Natural killer cell (primary cell): ENCODE results near the gene MAPKAP1. TPM values are rescaled to one million over a fixed set of nuclear protein-coding genes. Genes with fewer than 3 reads are reported as not detected.

Experiments
- ATAC-seq, 3 donors: fragments of 150-1000 bp in 2 of 3; fragments of 200-7000 bp in 1 of 3; cut with Tn5 transposase; 1 replicate in 1 of 3; 2 replicates in 2 of 3; pipeline ENCODE4 v1.10.0; 2021; ENCODE audit warnings: mild to moderate bottlenecking in 2 of 3, moderate library complexity in 2 of 3
- DNase-seq, 2 donors: peaks; one replicate each; pipeline versions ENCODE4 v3.0.0 to v3.0.0-alpha.2; 2013 to 2021; ENCODE audit warnings: mixed read lengths in 1 of 2
- H3K27ac ChIP-seq: one replicate; pipeline ENCODE4 v1.5.1; 2013; ENCODE audit warnings: mild to moderate bottlenecking, low read length
- H3K27me3 ChIP-seq: one replicate; pipeline ENCODE4 v1.6.1; 2013; ENCODE audit warnings: low read length; ENCODE audit not compliant: control insufficient read depth, insufficient read depth
- H3K36me3 ChIP-seq: one replicate; pipeline ENCODE4 v1.6.1; 2013; ENCODE audit warnings: low read length; ENCODE audit not compliant: control insufficient read depth, insufficient read depth
- H3K4me1 ChIP-seq: one replicate; pipeline ENCODE4 v1.6.1; 2013; ENCODE audit warnings: low read length; ENCODE audit not compliant: control insufficient read depth, insufficient read depth
- H3K4me3 ChIP-seq: one replicate; pipeline ENCODE4 v1.5.1; 2013; ENCODE audit warnings: low read length
- H3K9me3 ChIP-seq: one replicate; pipeline ENCODE4 v1.6.1; 2013; ENCODE audit warnings: low read length; ENCODE audit not compliant: control insufficient read depth, insufficient read depth
- H3K27ac Mint-ChIP-seq, 2 donors: one replicate each; pipeline ENCODE4 v1.8.0; 2022; ENCODE audit warnings: mild to moderate bottlenecking in 2 of 2, mixed read lengths in 2 of 2, moderate library complexity in 1 of 2
- H3K27me3 Mint-ChIP-seq, 2 donors: one replicate each; pipeline ENCODE4 v1.8.0; 2022; ENCODE audit warnings: low read depth in 2 of 2, mixed read lengths in 2 of 2
- H3K36me3 Mint-ChIP-seq: one replicate; pipeline ENCODE4 v1.8.0; 2022; ENCODE audit warnings: mixed read lengths
- H3K4me1 Mint-ChIP-seq, 2 donors: one replicate each; pipeline ENCODE4 v1.8.0; 2022; ENCODE audit warnings: mixed read lengths in 2 of 2
- H3K4me3 Mint-ChIP-seq: one replicate; pipeline ENCODE4 v1.8.0; 2022; ENCODE audit warnings: mild to moderate bottlenecking, moderate library complexity, mixed read lengths
- H3K9me3 Mint-ChIP-seq, 2 donors: one replicate each; pipeline ENCODE4 v1.8.0; 2022; ENCODE audit warnings: mixed read lengths in 2 of 2
- WGBS: methylation state at CpG from one replicate; pipeline ENCODE4 v1.1.7; 2013; ENCODE audit warnings: missing lambda C conversion rate; ENCODE audit not compliant: insufficient coverage; 5-methylcytosine and 5-hydroxymethylcytosine counted together
- intact Hi-C: fragments of 100-400 bp; cut with micrococcal nuclease; formaldehyde crosslinking; loops from one replicate; pipeline ENCODE4 v1.14.2; 2022
- total RNA-seq, 4 donors: library from RNA; stranded (reverse); fragments of 120-200 nt in 1 of 4; gene quantifications; one replicate each; pipeline versions ENCODE4 v1.2.3 to v1.2.4, GENCODE V29; 2013 to 2022
- TF ChIP-seq, protein P1 (sequence below): fragments of 200-600 bp; IDR thresholded peaks from one replicate; pipeline ENCODE4 v1.8.0; 2022; ENCODE audit warnings: antibody characterized with exemption

Gene MAPKAP1
- total RNA-seq, 3 donors from 2014 or later (not counting 1 experiment from before 2014, with no cell fraction given) = 51.1 to 73.0 (median 58.8) TPM

DNA sequence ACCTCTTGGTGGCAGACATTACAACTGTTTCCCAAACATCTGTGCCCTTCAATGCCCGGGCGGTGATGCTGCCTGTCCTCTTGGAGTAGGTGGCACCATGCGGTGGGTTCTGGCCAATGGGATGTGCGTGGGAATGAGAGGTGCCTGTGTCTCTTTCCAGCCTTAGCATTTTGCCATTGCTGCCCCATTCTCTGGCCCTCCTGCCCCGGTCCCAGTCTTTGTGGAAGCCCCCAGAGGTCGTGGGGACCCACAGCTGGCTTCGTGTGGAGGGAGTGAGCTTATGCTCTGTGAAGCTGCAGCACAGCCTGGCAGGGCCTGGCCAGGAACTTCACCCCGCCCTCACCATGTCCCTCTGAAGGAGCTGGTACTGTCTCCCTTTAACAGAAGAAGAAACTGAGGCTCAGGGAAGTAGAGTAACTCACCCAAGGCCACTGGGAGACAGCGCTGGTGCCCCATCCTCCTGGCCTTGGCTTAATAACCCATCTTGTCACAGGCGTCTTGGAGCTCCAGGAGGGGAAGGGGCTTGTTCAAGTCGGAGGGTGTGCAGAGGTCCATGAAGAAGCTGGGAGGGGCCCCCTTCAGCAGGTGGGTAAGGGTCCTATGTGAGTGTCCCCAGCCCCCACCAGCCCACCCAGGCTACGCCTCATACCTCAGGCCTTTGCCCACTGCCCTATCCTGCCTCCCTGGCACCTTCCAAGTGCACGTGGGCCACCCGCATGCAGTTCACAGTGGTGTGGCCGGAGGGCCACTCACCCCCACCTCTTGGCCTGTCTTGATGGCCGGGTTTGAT, 271.8 kb downstream of the MAPKAP1 start:
- DNase-seq (no peak), ATAC-seq (no peak)
- WGBS = 92% methylated on average over 16 of the region's 16 CpGs
- Mint-ChIP-seq H3K4me1 (no peaks in the 10 kb centered on the region), H3K27ac (no peak overlapping the region), H3K4me3 (no peak overlapping the region), H3K9me3 (no peaks in the 10 kb centered on the region), H3K36me3 (no peaks in the 10 kb centered on the region), H3K27me3 (no peaks in the 10 kb centered on the region)
- intact Hi-C loops = no loop called here
- H3K27ac ChIP-seq = no peak overlapping the region
- TF ChIP-seq, protein P1, sequence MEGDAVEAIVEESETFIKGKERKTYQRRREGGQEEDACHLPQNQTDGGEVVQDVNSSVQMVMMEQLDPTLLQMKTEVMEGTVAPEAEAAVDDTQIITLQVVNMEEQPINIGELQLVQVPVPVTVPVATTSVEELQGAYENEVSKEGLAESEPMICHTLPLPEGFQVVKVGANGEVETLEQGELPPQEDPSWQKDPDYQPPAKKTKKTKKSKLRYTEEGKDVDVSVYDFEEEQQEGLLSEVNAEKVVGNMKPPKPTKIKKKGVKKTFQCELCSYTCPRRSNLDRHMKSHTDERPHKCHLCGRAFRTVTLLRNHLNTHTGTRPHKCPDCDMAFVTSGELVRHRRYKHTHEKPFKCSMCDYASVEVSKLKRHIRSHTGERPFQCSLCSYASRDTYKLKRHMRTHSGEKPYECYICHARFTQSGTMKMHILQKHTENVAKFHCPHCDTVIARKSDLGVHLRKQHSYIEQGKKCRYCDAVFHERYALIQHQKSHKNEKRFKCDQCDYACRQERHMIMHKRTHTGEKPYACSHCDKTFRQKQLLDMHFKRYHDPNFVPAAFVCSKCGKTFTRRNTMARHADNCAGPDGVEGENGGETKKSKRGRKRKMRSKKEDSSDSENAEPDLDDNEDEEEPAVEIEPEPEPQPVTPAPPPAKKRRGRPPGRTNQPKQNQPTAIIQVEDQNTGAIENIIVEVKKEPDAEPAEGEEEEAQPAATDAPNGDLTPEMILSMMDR = no peak
- no peak overlapping the region for H3K4me3 ChIP-seq
- H3K9me3 ChIP-seq = no peaks in the 10 kb centered on the region
- no peaks in the 10 kb centered on the region for H3K4me1 ChIP-seq
- H3K36me3 ChIP-seq = peaks cover 3% of the 10 kb centered on the region
- H3K27me3 ChIP-seq = no peaks in the 10 kb centered on the region

DNA sequence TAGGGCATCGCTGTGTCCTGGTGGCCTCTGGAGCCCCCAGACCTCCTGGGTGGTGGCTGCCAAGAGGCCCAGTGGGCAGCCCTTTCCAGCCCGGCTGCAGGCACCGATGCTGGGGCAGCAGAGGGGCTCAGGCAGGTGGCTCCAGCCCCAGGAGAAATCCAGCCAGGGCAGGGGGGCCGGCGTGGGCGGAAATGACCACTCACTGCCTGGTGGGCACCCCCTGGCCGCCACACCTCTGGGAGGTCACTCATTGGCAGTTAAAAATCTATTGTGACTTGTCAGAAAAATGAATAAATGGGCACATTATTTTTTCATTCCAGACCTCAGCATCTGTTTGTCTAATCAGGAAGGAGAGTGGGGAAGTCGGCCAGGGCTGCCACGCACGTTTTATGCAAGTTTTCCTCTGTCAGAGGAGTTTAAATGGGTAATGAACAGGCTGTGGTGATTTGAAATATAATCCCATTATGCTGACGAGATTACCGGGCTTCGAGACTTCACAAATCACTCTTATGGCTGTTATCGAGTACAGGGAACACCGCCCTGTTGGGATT, 273.5 kb downstream of the MAPKAP1 start:
- Histone ChIP-seq H3K27ac (no peak overlapping the region), H3K4me1 (no peaks in the 10 kb centered on the region), H3K9me3 (no peaks in the 10 kb centered on the region), H3K27me3 (no peaks in the 10 kb centered on the region), H3K36me3 (peaks cover 3% of the 10 kb centered on the region), H3K4me3 (no peak overlapping the region)
- intact Hi-C loops = no loop called here
- WGBS = 50% methylated on average over 15 of the region's 15 CpGs
- no peak overlapping the region for H3K4me3 Mint-ChIP-seq
- ATAC-seq (no peak), DNase-seq (no peak)
- H3K9me3 Mint-ChIP-seq = no peaks in the 10 kb centered on the region
- no peaks in the 10 kb centered on the region for H3K4me1 Mint-ChIP-seq
- H3K36me3 Mint-ChIP-seq = no peaks in the 10 kb centered on the region
- TF ChIP-seq, protein P1 = no peak
- H3K27ac Mint-ChIP-seq = no peak overlapping the region
- no peaks in the 10 kb centered on the region for H3K27me3 Mint-ChIP-seq

DNA sequence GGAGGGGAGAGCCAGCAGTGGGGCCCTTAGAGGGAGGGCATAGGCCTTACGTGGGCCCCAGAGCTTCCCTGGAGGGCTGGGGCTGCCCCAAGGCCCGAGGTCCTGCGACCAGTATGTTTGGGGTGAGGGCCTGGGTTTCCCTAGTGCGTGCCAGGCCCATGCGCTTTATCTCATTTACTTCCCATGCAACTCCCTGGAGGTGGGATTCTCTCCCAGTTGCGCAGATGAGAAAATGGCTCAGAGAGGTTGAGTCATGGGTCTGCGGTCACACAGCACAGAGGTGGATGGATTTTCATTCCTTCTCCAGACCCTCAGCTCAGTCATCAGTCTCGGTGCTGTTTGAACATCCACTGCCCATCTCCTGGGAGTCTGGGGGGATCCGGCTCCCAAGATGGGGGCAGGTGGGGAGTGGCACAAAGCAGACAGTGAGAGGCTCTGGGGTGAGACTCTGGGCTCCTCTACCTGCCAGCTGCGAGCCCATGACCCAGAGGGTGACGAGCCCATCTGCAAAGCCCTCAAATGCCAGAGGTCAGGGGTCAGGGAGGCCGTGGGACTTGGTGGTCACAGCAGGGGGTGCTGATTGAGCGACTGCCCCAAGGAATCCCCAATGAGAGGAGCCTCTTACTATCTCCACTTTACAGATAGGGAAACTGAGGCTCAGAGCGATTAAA, 274.2 kb downstream of the MAPKAP1 start:
- Mint-ChIP-seq H3K9me3 (no peaks in the 10 kb centered on the region), H3K4me3 (no peak overlapping the region), H3K27ac (no peak overlapping the region), H3K4me1 (no peaks in the 10 kb centered on the region), H3K36me3 (no peaks in the 10 kb centered on the region), H3K27me3 (no peaks in the 10 kb centered on the region)
- intact Hi-C loops = no loop called here
- Histone ChIP-seq H3K4me1 (no peaks in the 10 kb centered on the region), H3K4me3 (no peak overlapping the region), H3K9me3 (no peaks in the 10 kb centered on the region), H3K27me3 (no peaks in the 10 kb centered on the region), H3K36me3 (peaks cover 3% of the 10 kb centered on the region), H3K27ac (no peak overlapping the region)
- TF ChIP-seq, protein P1 = no peak
- DNase-seq (no peak), ATAC-seq (no peak)
- WGBS = 95% methylated on average over 12 of the region's 14 CpGs
